Common myeloid progenitor, CD34-positive (primary cell): ENCODE data around the gene CARMIL1.

Experiments used
- CTCF ChIA-PET: fragments of 350-600 bp; sonication (Branson Sonifier 250); formaldehyde crosslinking; loops from one replicate; lab custom pipeline; 2021; ENCODE audit warnings: antibody characterized with exemption; lab: Charles Lee
- POLR2A ChIA-PET: fragments of 350-600 bp; sonication (Branson Sonifier 250); formaldehyde crosslinking; loops from one replicate; lab custom pipeline; 2021; ENCODE audit warnings: antibody characterized with exemption; lab: Charles Lee
- DNase-seq, 3 donors: peaks; one replicate each; pipeline versions ENCODE4 v3.0.0 to v3.0.0-alpha.2; 2013
- H3K27ac ChIP-seq, 2 experiments: 1 replicate in 1 of 2; 2 replicates in 1 of 2; pipeline ENCODE4 v1.7.0; 2013; ENCODE audit warnings: inconsistent platforms in 2 of 2, low read length in 2 of 2, mild to moderate bottlenecking in 2 of 2, low read depth in 1 of 2, moderate library complexity in 1 of 2; ENCODE audit not compliant: severe bottlenecking in 2 of 2, insufficient read depth in 1 of 2, poor library complexity in 1 of 2
- H3K27me3 ChIP-seq, 5 experiments: replicated peaks in 2 of 5; 1 replicate in 3 of 5; 2 replicates in 2 of 5; pipeline versions ENCODE4 v1.6.1 to v1.7.0; 2013; ENCODE audit warnings: low read length in 4 of 5, mild to moderate bottlenecking in 2 of 5, moderate library complexity in 2 of 5, inconsistent platforms in 1 of 5; ENCODE audit not compliant: insufficient read depth in 5 of 5, control insufficient read depth in 4 of 5
- H3K36me3 ChIP-seq, 4 experiments: 1 replicate in 2 of 4; 2 replicates in 2 of 4; pipeline versions ENCODE4 v1.6.1 to v1.7.0; 2013; ENCODE audit warnings: low read length in 3 of 4, control low read depth in 1 of 4, mild to moderate bottlenecking in 1 of 4; ENCODE audit not compliant: control insufficient read depth in 4 of 4, insufficient read depth in 4 of 4
- H3K4me1 ChIP-seq, 4 experiments: 1 replicate in 3 of 4; 2 replicates in 1 of 4; pipeline versions ENCODE4 v1.6.1 to v1.7.1; 2013; ENCODE audit warnings: low read length in 3 of 4, mild to moderate bottlenecking in 3 of 4, control low read depth in 1 of 4, inconsistent platforms in 1 of 4, moderate library complexity in 1 of 4; ENCODE audit not compliant: control insufficient read depth in 4 of 4, insufficient read depth in 4 of 4; ENCODE audit errors: control extremely low read depth in 1 of 4
- H3K4me3 ChIP-seq, 7 experiments: 1 replicate in 4 of 7; 2 replicates in 3 of 7; pipeline versions ENCODE4 v1.5.1 to v1.7.0; 2013; ENCODE audit warnings: mild to moderate bottlenecking in 7 of 7, low read length in 6 of 7, moderate library complexity in 6 of 7, inconsistent platforms in 2 of 7, low read depth in 2 of 7, control low read depth in 1 of 7; ENCODE audit not compliant: insufficient read depth in 4 of 7, control insufficient read depth in 1 of 7; ENCODE audit errors: extremely low read depth in 1 of 7
- H3K9me3 ChIP-seq, 5 experiments: 1 replicate in 4 of 5; 2 replicates in 1 of 5; pipeline versions ENCODE4 v1.6.1 to v1.7.1; 2013; ENCODE audit warnings: low read length in 4 of 5, mild to moderate bottlenecking in 2 of 5, inconsistent platforms in 1 of 5, low read depth in 1 of 5, moderate library complexity in 1 of 5; ENCODE audit not compliant: control insufficient read depth in 4 of 5, insufficient read depth in 2 of 5; ENCODE audit errors: control extremely low read depth in 1 of 5
- WGBS: methylation state at CpG from one replicate; pipeline ENCODE4 v1.1.5; 2013; ENCODE audit not compliant: insufficient coverage; 5-methylcytosine and 5-hydroxymethylcytosine counted together

Gene CARMIL1

DNA sequence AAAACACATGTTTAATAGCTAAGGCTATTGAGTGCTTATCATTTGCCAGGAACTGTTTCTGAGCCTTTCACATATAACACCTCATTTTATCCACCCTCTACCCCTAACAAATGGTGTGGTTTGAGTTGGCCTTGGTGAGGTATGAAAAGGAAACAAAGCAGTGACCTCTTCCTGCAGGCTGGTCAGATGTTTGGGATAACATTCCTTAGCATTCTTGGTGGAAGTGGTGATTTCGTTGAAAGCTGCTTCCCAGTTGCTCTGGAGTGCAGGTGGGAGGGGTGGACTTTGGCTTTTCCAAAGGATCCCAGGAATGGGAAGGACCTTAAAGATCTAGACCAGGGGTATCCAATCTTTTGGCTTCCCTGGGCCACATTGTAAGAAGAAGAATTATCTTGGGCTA lies 41.3 kb downstream of the CARMIL1 start:
- no peaks in the 10 kb centered on the region for H3K4me1 ChIP-seq
- H3K4me3 ChIP-seq: no peak overlapping the region
- H3K27me3 ChIP-seq: no peaks in the 10 kb centered on the region
- ChIA-PET POLR2A (no interaction called here), CTCF (no interaction called here)
- H3K9me3 ChIP-seq: no peaks in the 10 kb centered on the region
- no peak for DNase-seq
- WGBS: 44% methylated on average over 1 of the region's 1 CpG
- no peaks in the 10 kb centered on the region for H3K36me3 ChIP-seq
- no peak overlapping the region for H3K27ac ChIP-seq

- POLR2A ChIA-PET: no interaction called here
- Histone ChIP-seq H3K4me1 (no peaks in the 10 kb centered on the region), H3K27me3 (no peaks in the 10 kb centered on the region), H3K4me3 (no peak overlapping the region), H3K9me3 (no peaks in the 10 kb centered on the region), H3K36me3 (no peaks in the 10 kb centered on the region), H3K27ac (no peak overlapping the region)
- DNase-seq: no peak
- WGBS: 100% methylated on average over 1 of the region's 2 CpGs
- CTCF ChIA-PET: interaction anchor here (0.8 to 0.9 kb wide), 2 partner anchors 10 to 21 kb away, joined by 3 read pairs; no protein-coding TSS in a partner anchor
These were observed 43.5 kb downstream of the CARMIL1 start for GRCh38 chr6:25322692-25323091.

DNA sequence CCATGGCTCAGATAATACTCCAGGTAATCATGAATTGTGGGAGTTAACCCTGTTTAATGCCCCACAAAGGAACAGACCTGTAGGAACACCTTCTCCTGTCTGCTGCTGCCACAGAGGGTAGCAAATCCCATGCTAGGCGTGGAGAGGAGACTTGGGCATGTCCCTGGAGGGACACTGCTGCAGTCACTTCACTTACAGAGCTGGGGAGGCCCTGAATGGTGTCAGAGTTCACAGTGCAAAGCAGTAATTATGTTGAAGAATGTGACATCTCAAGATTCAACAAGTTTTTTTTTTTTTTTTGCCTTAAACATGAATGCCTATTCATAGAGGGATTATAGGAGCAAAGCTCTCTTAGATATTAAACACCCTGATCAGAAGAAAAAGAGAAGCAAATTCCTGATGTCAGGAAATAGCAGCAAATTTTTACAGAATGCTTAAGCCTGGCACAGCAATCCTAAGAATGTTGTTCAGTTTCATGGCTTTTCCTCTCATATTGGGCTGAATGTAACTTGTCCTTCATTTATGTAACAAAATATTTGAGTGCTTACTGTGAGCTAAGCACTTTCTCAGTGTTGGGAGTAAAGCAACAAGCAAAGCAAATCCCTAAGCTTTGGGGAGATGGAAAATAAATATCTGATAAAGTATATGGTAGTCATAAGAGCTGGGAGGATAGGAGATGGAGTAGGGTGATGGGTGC lies 45.0 kb downstream of the CARMIL1 start:
- no peaks in the 10 kb centered on the region for H3K36me3 ChIP-seq
- ChIA-PET CTCF (interaction anchor here (0.7 to 1.3 kb wide), 5 partner anchors 9 to 46 kb away, joined by 3 read pairs; no protein-coding TSS in a partner anchor), POLR2A (interaction anchor here (0.6 kb wide), 1 partner anchor 8 kb away, joined by 3 read pairs; no protein-coding TSS in a partner anchor)
- H3K27ac ChIP-seq: no peak overlapping the region
- H3K4me1 ChIP-seq: peaks cover 0 to 3% (median 0%) of the 10 kb centered on the region in 4 experiments
- WGBS: 82% methylated on average over 1 of the region's 1 CpG
- no peaks in the 10 kb centered on the region for H3K9me3 ChIP-seq
- H3K4me3 ChIP-seq: no peak overlapping the region
- no peak for DNase-seq
- no peaks in the 10 kb centered on the region for H3K27me3 ChIP-seq

- H3K4me1 ChIP-seq: peaks cover 0 to 6% (median 2%) of the 10 kb centered on the region in 4 experiments
- 100% methylated on average over 4 of the region's 4 CpGs for WGBS
- ChIA-PET CTCF (interaction anchor here (1.1 kb wide), 3 partner anchors 15 to 79 kb away, joined by 3 to 4 read pairs (median 3); no protein-coding TSS in a partner anchor), POLR2A (interaction anchor here (0.6 kb wide), 1 partner anchor 12 kb away, joined by 5 read pairs; no protein-coding TSS in a partner anchor)
- DNase-seq: no peak
- H3K9me3 ChIP-seq: no peaks in the 10 kb centered on the region
- H3K27ac ChIP-seq: no peak overlapping the region
- no peaks in the 10 kb centered on the region for H3K27me3 ChIP-seq
- H3K4me3 ChIP-seq: no peak overlapping the region
- no peaks in the 10 kb centered on the region for H3K36me3 ChIP-seq
These were observed 47.0 kb downstream of the CARMIL1 start for GRCh38 chr6:25326126-25326525.

DNA sequence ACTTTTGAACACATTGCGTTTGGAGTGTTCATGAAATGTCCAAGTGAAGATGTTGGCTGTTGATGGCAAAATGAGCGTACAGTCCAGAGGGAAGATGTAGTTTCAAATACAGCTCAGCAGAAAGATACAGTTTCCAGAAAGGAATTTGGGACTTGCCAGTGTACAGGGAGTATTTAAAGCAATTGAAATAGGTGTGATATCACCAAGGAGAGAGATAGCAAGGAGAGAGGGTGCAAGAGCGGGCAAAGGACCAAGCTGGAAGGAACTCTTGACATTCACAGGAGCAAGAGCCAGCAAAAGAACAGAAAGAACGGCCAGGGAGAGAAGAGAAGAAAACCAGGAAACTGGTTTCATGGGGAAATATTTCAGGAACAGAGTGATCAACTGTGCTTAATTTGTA lies 47.8 kb downstream of the CARMIL1 start:
- Histone ChIP-seq H3K4me3 (no peak overlapping the region), H3K27ac (no peak overlapping the region), H3K9me3 (no peaks in the 10 kb centered on the region), H3K36me3 (no peaks in the 10 kb centered on the region), H3K27me3 (no peaks in the 10 kb centered on the region), H3K4me1 (peaks cover 0 to 9% (median 4%) of the 10 kb centered on the region in 4 experiments)
- ChIA-PET POLR2A (no interaction called here), CTCF (no interaction called here)
- no peak for DNase-seq
- WGBS: 100% methylated on average over 4 of the region's 4 CpGs

DNA sequence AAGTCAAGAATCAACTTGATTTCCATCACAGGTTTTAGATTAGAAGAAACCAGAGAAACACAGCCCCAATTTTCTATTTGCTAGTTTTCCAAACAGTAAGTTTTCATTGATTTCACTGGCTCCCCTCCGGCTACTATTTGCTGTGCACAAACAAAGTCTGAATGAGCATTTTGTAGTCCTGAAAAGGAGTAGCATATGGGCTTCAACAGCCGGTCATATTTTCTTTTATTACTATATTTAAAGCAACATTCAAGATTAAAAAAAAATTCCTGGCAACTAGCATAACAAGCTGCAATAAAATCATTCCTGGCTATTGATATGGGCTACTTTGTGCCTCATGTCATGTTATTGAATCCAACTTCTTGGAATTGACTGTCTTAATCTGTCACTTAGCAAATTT lies 48.3 kb downstream of the CARMIL1 start:
- Histone ChIP-seq H3K4me3 (no peak overlapping the region), H3K4me1 (peaks cover 0 to 10% (median 7%) of the 10 kb centered on the region in 4 experiments), H3K9me3 (no peaks in the 10 kb centered on the region), H3K27ac (no peak overlapping the region), H3K36me3 (no peaks in the 10 kb centered on the region), H3K27me3 (no peaks in the 10 kb centered on the region)
- DNase-seq: no peak
- ChIA-PET CTCF (interaction anchor here (1.5 to 1.6 kb wide), 2 partner anchors 19 to 163 kb away, joined by 4 to 5 read pairs; no protein-coding TSS in a partner anchor), POLR2A (no interaction called here)
- WGBS: no CpG with 5 or more reads among the region's 2 CpGs

DNA sequence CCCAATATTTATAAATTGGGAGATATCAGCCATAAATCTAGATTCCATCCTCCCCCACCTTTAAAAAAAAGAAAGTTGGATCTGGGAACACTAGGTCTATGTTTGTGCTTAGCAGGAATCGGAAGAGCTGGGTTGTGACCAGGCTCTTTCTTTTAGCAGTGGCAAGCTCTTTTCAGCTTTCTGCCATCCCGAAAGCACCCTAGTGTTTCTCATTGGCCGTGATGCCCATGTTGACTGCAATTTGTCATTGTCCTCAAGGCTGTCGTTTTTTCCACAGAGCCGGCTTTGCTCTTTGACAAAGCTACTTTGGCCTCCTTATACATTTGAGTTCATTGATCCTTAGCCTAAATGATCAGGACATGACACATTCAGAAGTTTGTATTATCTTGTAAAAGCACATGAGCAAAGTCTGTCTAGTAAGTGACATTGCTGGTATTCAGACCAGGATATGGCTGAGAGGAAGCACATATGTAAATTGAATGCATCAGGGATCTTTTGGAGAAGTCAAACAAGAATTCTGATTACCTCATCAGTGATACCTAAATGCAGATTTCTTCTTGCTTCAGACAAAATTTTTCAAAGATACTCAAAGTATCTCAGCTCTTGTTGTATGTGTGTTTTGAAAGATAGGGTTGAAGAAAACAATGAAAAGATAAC lies 50.1 kb downstream of the CARMIL1 start:
- ChIA-PET POLR2A (interaction anchor here (0.6 kb wide), 1 partner anchor 584 kb away, joined by 3 read pairs; no protein-coding TSS in a partner anchor), CTCF (interaction anchor here (1.3 to 1.4 kb wide), 2 partner anchors 9 to 50 kb away, joined by 3 read pairs; partner anchors contain the start of gene CARMIL1)
- no peaks in the 10 kb centered on the region for H3K9me3 ChIP-seq
- H3K4me3 ChIP-seq: no peak overlapping the region
- WGBS: 98% methylated on average over 3 of the region's 5 CpGs
- no peak overlapping the region for H3K27ac ChIP-seq
- H3K36me3 ChIP-seq: no peaks in the 10 kb centered on the region
- peaks cover 5 to 26% (median 20%) of the 10 kb centered on the region in 4 experiments for H3K4me1 ChIP-seq
- peak in 1 of 3 donors; percentile 31 for DNase-seq
- H3K27me3 ChIP-seq: no peaks in the 10 kb centered on the region
